LoVo (cell line): ENCODE results near the gene SOX10.
A peak's percentile ranks its signal among the peaks of the same experiment; 100 is the strongest.

Source experiments
- DNase-seq: peaks from one replicate; pipeline ENCODE4 v3.0.0-alpha.2; 2016; ENCODE audit warnings: low spot score

Gene SOX10

GRCh38 chr22:38016182-38017151 lies 32.1 kb upstream of the SOX10 start:
- DNase-seq = no peak

GRCh38 chr22:38014083-38014482 lies 29.7 kb upstream of the SOX10 start:
- DNase-seq = no peak

- DNase-seq = no peak
These were observed 28.3 kb upstream of the SOX10 start for GRCh38 chr22:38012604-38013072.

DNA sequence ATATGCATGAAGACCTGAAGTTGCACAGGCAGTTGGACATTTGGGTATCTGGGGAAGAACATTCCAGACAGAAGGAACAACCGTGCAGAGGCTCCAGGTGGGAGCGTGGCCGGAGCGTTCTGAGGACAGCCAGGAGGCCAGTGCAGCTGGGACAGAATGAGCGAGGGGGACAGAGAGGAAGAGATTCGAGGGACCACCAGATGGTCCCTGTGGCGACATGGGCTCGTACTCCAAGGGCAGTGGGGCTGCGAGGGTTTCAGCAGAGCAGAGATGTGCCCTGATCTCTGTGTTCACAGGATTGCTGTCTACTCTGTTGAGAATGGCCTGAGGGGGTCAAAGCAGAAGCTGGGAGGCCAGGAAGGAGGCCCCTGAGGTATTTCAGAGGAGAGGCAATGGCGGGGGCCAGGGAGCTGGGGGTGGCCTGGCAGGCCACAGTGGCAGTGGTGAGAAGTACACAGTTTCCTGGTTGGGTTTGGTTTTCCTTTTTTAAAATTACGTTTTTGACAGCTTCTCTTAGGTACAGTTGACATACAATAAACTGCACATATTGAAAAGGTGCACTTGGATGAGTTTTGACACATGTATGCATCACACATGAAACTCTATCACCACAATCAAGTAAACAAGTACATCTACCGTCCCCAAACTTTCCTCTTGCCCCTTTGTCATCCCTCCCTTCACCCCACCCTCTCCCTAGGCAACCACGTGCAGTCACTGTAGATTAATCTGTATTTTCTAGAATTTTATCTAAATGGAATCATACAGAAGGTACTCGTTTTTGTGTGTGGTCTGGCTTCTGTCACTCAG lies 24.8 kb upstream of the SOX10 start:
- DNase-seq = no peak

- DNase-seq = no peak
These were observed 23.1 kb upstream of the SOX10 start for GRCh38 chr22:38007330-38007902.

DNA sequence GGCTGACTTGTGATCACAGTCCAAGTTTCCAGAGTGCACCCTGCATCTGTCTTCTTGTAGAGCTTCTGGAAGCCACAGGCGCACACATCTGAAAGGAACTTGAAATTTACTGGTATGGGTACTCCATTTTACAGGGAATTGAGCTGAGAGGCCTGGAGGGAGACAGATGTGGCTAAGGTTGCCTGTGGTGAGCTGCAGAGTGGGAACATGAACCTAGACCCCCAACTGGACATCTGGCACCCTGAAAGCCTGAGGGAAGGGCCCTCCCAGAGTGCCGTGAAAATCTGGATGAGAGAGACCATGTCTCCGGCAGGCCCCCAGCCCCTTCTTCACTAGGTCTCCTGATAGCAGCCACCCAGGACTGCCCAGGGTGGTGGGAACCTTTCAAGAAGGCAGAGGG lies 22.6 kb upstream of the SOX10 start:
- DNase-seq = no peak

DNA sequence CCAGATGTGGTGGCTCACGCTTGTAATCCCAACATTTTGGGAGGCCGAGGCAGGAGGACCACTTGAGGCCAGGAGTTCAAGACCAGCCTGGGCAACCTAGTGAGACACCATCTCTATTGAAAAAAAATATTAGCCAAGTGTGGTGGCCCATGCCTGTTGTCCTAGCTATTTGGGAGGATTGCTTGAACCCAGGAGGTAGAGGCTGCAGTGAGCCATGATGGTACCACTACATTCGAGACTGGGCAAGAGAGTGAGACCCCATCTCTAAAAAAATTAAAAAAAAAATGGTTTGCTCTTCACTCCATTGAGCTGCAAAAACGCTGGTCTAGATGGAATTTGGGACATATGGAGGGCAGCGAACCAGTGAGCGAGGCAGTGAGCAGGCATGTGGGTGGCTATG lies 21.6 kb upstream of the SOX10 start:
- no peak for DNase-seq

GRCh38 chr22:37999640-38000272 lies 15.4 kb upstream of the SOX10 start:
- DNase-seq = peak; percentile 7

DNA sequence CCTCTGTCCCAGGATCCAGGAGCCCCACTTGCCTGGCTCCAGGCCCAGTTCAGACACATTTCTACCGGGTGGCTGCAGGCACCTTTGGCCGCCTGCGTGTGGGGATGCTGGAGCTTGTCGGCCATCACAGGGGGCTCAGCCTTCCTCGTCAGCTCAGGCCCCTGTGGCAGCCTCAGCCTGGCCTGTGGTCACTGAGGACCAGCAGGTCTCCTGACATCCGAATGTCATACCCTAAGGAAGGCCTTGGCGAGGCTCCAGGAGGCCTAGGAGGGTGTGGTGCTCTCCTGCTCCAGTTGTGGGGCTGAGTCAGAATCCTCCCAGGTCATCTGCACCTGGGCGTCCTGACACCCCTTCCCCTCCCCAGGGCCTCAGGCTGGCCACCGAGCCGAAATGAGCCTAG lies 14.9 kb upstream of the SOX10 start:
- peak; percentile 36 for DNase-seq

DNA sequence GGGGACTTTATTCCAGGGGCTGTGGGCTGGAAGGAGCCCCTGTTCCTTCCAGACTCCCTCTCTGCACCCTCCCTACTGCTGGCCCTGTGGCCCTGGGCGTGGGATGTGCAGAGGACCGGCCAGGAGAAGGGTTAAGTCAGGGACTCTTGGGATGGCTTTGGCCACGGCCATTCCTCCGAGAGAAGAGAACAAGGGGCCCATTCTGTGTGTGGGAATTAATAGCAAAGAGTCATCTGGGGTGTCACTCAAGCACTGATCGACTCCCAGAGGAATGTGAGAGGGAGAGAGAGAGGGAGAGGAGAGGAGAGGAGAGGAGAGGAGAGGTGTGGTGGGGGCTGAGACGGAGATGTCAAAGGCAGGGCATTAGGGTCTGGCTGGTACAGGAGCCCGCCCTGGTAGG lies 14.2 kb upstream of the SOX10 start:
- DNase-seq = no peak

GRCh38 chr22:37996515-37997246 lies 12.3 kb upstream of the SOX10 start:
- DNase-seq = no peak

DNA sequence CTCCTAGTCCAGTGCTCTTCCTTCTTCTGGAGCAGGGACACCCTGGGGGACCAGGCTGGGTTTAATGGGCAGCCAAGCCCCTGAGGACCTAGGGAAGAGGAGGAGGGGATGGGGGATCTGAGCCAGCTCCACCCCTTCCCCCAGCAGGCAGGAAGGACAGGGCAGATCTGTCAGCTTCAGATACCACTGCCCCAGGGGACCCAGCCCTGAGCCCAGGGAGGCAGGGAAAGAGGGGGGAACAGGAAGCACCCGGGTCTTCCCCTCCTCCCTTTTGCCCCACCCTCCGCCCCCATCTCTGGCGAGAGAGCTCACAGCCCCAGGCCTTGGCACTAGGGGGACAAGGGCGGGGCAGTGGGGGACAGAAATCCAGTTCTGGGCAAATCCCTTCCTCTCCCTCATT lies 11.7 kb upstream of the SOX10 start:
- no peak for DNase-seq

DNA sequence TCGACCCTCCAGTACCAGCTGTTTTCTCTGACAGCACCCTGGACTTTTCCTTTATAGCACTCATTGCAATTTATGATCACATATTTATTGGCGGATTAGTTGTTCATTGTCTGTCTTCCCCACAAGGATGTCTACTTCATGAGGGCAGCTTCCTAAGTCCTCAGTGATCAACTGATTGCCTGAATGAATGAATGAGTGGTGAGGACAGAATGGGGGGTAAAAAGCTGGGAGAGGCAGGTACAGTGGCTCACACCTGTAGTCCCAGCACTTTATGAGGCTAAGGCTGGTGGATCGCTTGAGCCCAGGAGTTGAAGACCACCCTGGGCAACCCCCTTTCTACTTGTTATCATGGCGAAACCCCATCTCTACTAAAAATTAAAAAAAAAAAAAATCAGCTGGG lies 11.1 kb upstream of the SOX10 start:
- DNase-seq = no peak

GRCh38 chr22:37994982-37995381 lies 10.6 kb upstream of the SOX10 start:
- DNase-seq = no peak

GRCh38 chr22:37994049-37994448 lies 9.7 kb upstream of the SOX10 start:
- DNase-seq = no peak

GRCh38 chr22:37991731-37992442 lies 7.5 kb upstream of the SOX10 start:
- DNase-seq = no peak

DNA sequence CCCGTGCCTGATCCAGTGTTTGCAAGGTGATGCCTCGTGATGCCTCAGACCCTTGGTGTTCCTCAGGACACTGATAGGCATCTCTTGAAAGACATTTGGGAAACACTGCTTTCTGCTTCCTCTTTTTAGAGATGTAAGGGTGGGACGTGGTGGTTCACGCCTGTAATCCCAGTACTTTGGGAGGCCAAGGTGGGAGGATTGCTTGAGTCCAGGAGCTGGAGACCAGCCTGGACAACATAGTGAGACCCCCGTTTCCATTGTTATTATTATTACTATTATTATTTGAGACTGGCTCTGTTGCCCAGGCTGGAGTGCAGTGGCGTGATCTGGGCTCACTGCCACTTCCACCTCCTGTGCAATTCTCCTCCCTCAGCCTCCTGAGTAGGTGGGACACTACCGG lies 6.5 kb upstream of the SOX10 start:
- DNase-seq = no peak

DNA sequence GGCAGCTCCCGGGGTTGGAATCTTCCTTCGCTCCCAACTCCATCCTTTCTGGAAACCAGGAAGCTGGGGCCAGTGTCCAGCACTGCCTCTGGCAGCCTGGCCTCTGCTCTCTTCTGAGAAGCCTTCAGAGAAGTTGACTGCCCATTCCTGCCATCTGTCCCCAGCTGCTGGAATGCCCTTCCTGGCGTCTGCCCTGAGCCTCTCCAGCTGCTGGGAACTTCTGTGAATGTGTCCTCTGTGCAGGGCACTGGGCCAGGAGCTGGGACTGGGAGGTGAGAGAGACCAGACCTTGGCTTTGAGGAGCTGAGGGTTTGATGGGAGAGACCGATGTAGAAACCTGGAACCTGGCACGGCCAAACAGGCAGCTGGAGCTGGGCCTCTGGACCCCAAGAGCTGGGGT lies 5.9 kb upstream of the SOX10 start:
- no peak for DNase-seq

- DNase-seq = no peak
These were observed 5.0 kb upstream of the SOX10 start for GRCh38 chr22:37989146-37990045.

DNA sequence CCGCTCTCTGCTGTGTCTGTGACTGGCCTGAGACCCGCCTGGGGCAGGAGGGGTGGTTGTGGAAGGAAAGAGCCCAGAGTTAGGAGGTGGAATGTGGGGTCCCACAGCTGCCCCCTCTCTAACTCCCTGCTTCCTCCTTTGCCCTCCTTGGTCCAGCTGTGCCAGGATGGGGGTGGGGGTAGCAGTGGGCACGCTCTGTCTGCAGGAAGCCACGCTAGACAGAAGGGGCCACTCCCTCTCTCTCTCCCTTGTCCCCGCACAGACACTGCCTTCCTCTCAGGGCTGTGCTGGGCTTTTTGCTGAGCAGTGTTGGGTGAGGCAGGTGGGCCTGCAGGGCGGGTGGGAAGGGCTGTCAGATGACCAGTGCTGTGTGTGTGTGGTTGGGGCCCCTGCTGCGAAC lies 2.0 kb upstream of the SOX10 start:
- no peak for DNase-seq
